ENCODE measurements around the gene VHLL.

- TF ChIP-seq CTCF (IDR thresholded peaks at IDR 0.05) (no peak), POLR2A (IDR thresholded peaks at IDR 0.05) (no peak), POLR2AphosphoS5 (IDR thresholded peaks at IDR 0.05) (no peak)
Measured at GRCh38 chr1:156262461-156263287, 36.4 kb downstream of the VHLL start.
